Kidney (tissue), 14 donors: ENCODE data around the gene SLC66A2. TPM values are rescaled to one million over a fixed set of nuclear protein-coding genes. Genes with fewer than 3 reads are reported as not detected.

Experiments
- DNase-seq, 5 donors: peaks; one replicate each; pipeline ENCODE4 v3.0.0-alpha.2; 2013 to 2020
- FAIRE-seq: peaks from 2 replicates; lab custom pipeline; 2012; peaks lifted over from hg19 to GRCh38; lab: Jason Lieb, UNC
- H3K27ac ChIP-seq, 2 donors: one replicate each; pipeline ENCODE4 v1.7.0; 2013; ENCODE audit warnings: low read depth in 2 of 2, low read length in 2 of 2, inconsistent platforms in 1 of 2
- H3K27me3 ChIP-seq: one replicate; pipeline ENCODE4 v1.7.1; 2013; ENCODE audit warnings: low read length, inconsistent platforms; ENCODE audit not compliant: control insufficient read depth, insufficient read depth
- H3K36me3 ChIP-seq, 3 donors: one replicate each; pipeline versions ENCODE4 v1.7.0 to v1.7.1; 2013; ENCODE audit warnings: low read length in 3 of 3, control low read depth in 1 of 3, inconsistent platforms in 1 of 3; ENCODE audit not compliant: insufficient read depth in 3 of 3, control insufficient read depth in 2 of 3
- H3K4me1 ChIP-seq, 3 donors: one replicate each; pipeline versions ENCODE4 v1.7.0 to v1.7.1; 2013; ENCODE audit warnings: low read length in 3 of 3, inconsistent platforms in 1 of 3, low read depth in 1 of 3; ENCODE audit not compliant: control insufficient read depth in 2 of 3, insufficient read depth in 2 of 3
- H3K4me3 ChIP-seq, 3 donors: one replicate each; pipeline versions ENCODE4 v1.7.0 to v1.8.1; 2013; ENCODE audit warnings: low read length in 3 of 3, control low read depth in 1 of 3, inconsistent platforms in 1 of 3
- H3K9ac ChIP-seq, 3 donors: one replicate each; pipeline versions ENCODE4 v1.7.0 to v1.7.1; 2013; ENCODE audit warnings: low read length in 3 of 3, control low read depth in 1 of 3, inconsistent platforms in 1 of 3
- H3K9me3 ChIP-seq, 3 donors: one replicate each; pipeline versions ENCODE4 v1.7.0 to v1.7.1; 2013; ENCODE audit warnings: low read length in 3 of 3, control low read depth in 1 of 3, inconsistent platforms in 1 of 3; ENCODE audit not compliant: control insufficient read depth in 2 of 3, insufficient read depth in 1 of 3
- CTCF ChIP-seq: IDR thresholded peaks from 3 replicates; pipeline ENCODE4 v1.5.1; 2012; ENCODE audit warnings: mild to moderate bottlenecking, moderate library complexity, borderline replicate concordance; ENCODE audit not compliant: insufficient read depth; ENCODE audit errors: extremely low read depth
- intact Hi-C: fragments of 100-400 bp; cut with DNase I; formaldehyde crosslinking; loops from one replicate; pipeline ENCODE4 v1.11.1; 2022
- polyA plus RNA-seq: library from polyadenylated mRNA; stranded (reverse); fragments of 350-450 nt; fragmentation: Illumina TruSeq; extraction: RNeasy Lipid Tissue Mini Kit (QIAGEN cat#74804); gene quantifications from one replicate; pipeline ENCODE4 v1.2.3, GENCODE V29; 2014; ENCODE audit warnings: low read depth, low replicate concordance; ENCODE audit not compliant: insufficient read depth
- total RNA-seq: library from RNA; stranded (reverse); fragmentation: NEBNext Ultra II Directional; extraction: Animal tissue kit (Norgen Biotek cat#: 25700); gene quantifications from one replicate; pipeline ENCODE4 v1.2.1, GENCODE V29; 2021
- donor health status: control.
- donor health status: control.
- donor health status: control.
- donor health status: control.
- donor health status: control.
- donor health status: DM: yes; HTN: yes; CAD: no.
- donor health status: Normal renal cell carcinoma (clear cell type).

The SLC66A2 gene
- total and polyA plus RNA-seq, 2 donors from 2014 or later: 41.9 to 45.5 TPM

GRCh38 chr18:79935499-79935898 lies 16.0 kb downstream of the SLC66A2 start:
- H3K27ac ChIP-seq: no peak overlapping the region
- intact Hi-C loops: no loop called here

GRCh38 chr18:79935098-79935480 lies 16.4 kb downstream of the SLC66A2 start:
- H3K4me3 ChIP-seq: no peak overlapping the region
- no peak for TF ChIP-seq CTCF
- H3K4me1 ChIP-seq: peaks cover 0 to 6% (median 0%) of the 10 kb centered on the region in 3 donors
- intact Hi-C loops: no loop called here
- peaks cover 0 to 20% (median 12%) of the 10 kb centered on the region in 3 donors for H3K36me3 ChIP-seq
- peaks cover 0 to 11% (median 3%) of the 10 kb centered on the region in 3 donors for H3K9me3 ChIP-seq
- FAIRE-seq (no peak), DNase-seq (peak in 2 of 5 donors; percentile 12 to 16)
- H3K27me3 ChIP-seq: no peaks in the 10 kb centered on the region
- no peak overlapping the region for H3K27ac ChIP-seq
- no peak overlapping the region for H3K9ac ChIP-seq

More at GRCh38 chr18:79935499-79935898, 16.0 kb downstream of the SLC66A2 start:
- no peak overlapping the region for H3K9ac ChIP-seq
- no peak for TF ChIP-seq CTCF
- peaks cover 0 to 8% (median 3%) of the 10 kb centered on the region in 3 donors for H3K9me3 ChIP-seq
- H3K4me1 ChIP-seq: peaks cover 0 to 6% (median 0%) of the 10 kb centered on the region in 3 donors
- H3K36me3 ChIP-seq: peaks cover 0 to 17% (median 12%) of the 10 kb centered on the region in 3 donors
- FAIRE-seq (no peak), DNase-seq (peak in 1 of 5 donors; percentile 41)
- no peak overlapping the region for H3K4me3 ChIP-seq
- H3K27me3 ChIP-seq: no peaks in the 10 kb centered on the region

- H3K9ac ChIP-seq: no peak overlapping the region
- no peaks in the 10 kb centered on the region for H3K27me3 ChIP-seq
- DNase-seq (peak in 2 of 5 donors; percentile 24 to 54), FAIRE-seq (no peak)
- intact Hi-C loops: no loop called here
- peak overlapping the region in 1 of 2 donors; percentile 37 for H3K27ac ChIP-seq
- H3K4me3 ChIP-seq: no peak overlapping the region
- H3K4me1 ChIP-seq: peaks cover 0 to 6% (median 0%) of the 10 kb centered on the region in 3 donors
- H3K36me3 ChIP-seq: peaks cover 3 to 25% (median 12%) of the 10 kb centered on the region in 3 donors
- no peak for TF ChIP-seq CTCF
- peaks cover 0 to 16% (median 8%) of the 10 kb centered on the region in 3 donors for H3K9me3 ChIP-seq
These were observed 16.9 kb downstream of the SLC66A2 start for GRCh38 chr18:79934311-79935097.
